Endodermal cell (in vitro differentiated cells): ENCODE measurements around the gene SEMA4A. TPM values are rescaled to one million over a fixed set of nuclear protein-coding genes. Genes with fewer than 3 reads are reported as not detected.

Experiments
- DNase-seq: peaks from one replicate; pipeline ENCODE4 v3.0.0-alpha.2; 2017
- H3K27ac ChIP-seq: 2 replicates; pipeline ENCODE4 v1.5.1; 2013; ENCODE audit warnings: mild to moderate bottlenecking, low read depth, low read length, moderate library complexity
- H3K27me3 ChIP-seq: 2 replicates; pipeline ENCODE4 v1.6.1; 2013; ENCODE audit warnings: mild to moderate bottlenecking, low read length, moderate library complexity; ENCODE audit not compliant: insufficient read depth, control insufficient read depth, poor library complexity, severe bottlenecking
- H3K36me3 ChIP-seq: 2 replicates; pipeline ENCODE4 v1.7.0; 2013; ENCODE audit warnings: mild to moderate bottlenecking, low read length, moderate library complexity; ENCODE audit not compliant: control insufficient read depth, insufficient read depth
- H3K4me1 ChIP-seq: one replicate; pipeline ENCODE4 v1.7.0; 2013; ENCODE audit warnings: low read length; ENCODE audit not compliant: control insufficient read depth, insufficient read depth
- H3K4me3 ChIP-seq: 2 replicates; pipeline ENCODE4 v1.5.1; 2013; ENCODE audit warnings: mild to moderate bottlenecking, low read length, moderate library complexity
- H3K9ac ChIP-seq: 2 replicates; pipeline ENCODE4 v1.6.1; 2013; ENCODE audit warnings: mild to moderate bottlenecking, low read length, moderate library complexity; ENCODE audit not compliant: poor library complexity, severe bottlenecking; ENCODE audit errors: extremely low read depth
- H3K9me3 ChIP-seq: 2 replicates; pipeline ENCODE4 v1.6.1; 2013; ENCODE audit warnings: mild to moderate bottlenecking, low read length, moderate library complexity; ENCODE audit not compliant: control insufficient read depth
- H3K27ac Mint-ChIP-seq: 2 replicates; pipeline ENCODE4 v1.8.0; 2020; ENCODE audit warnings: mixed read lengths
- H3K27me3 Mint-ChIP-seq: 2 replicates; pipeline ENCODE4 v1.8.0; 2021; ENCODE audit warnings: mild to moderate bottlenecking, mixed read lengths; ENCODE audit not compliant: insufficient read depth
- H3K36me3 Mint-ChIP-seq: 2 replicates; pipeline ENCODE4 v1.8.0; 2020; ENCODE audit warnings: low read depth, mixed read lengths
- H3K4me1 Mint-ChIP-seq: 2 replicates; pipeline ENCODE4 v1.8.0; 2020; ENCODE audit warnings: mixed read lengths
- H3K4me3 Mint-ChIP-seq: 2 replicates; pipeline ENCODE4 v1.8.0; 2020; ENCODE audit warnings: mild to moderate bottlenecking, moderate library complexity, mixed read lengths
- H3K9me3 Mint-ChIP-seq: 2 replicates; pipeline ENCODE4 v1.8.0; 2020; ENCODE audit warnings: mild to moderate bottlenecking, mixed read lengths
- WGBS, 2 experiments: methylation state at CpG; one replicate each; pipeline versions ENCODE4 v1.1.5 to v1.1.7; 2013; ENCODE audit warnings: missing lambda C conversion rate in 2 of 2, mixed read lengths in 1 of 2; ENCODE audit not compliant: insufficient coverage in 1 of 2, insufficient read length in 1 of 2; 5-methylcytosine and 5-hydroxymethylcytosine counted together
- total RNA-seq, 2 donors: library from RNA; stranded (reverse); fragmentation: NEBNext Ultra II Directional in 1 of 2; extraction: Animal tissue kit (Norgen Biotek cat#: 25700) in 1 of 2; gene quantifications; 2 replicates in 1 of 2; 3 replicates in 1 of 2; pipeline ENCODE4 v1.2.1, GENCODE V29; 2021
- TF ChIP-seq, protein P1 (sequence below): fragments of 200-600 bp; sonication (generic); conservative IDR thresholded peaks from 2 replicates; pipeline ENCODE4 v1.5.0; 2021; ENCODE audit warnings: antibody characterized with exemption, mild to moderate bottlenecking

SEMA4A gene
- total RNA-seq, 2 donors from 2014 or later: 6.4 to 10.3 TPM

DNA sequence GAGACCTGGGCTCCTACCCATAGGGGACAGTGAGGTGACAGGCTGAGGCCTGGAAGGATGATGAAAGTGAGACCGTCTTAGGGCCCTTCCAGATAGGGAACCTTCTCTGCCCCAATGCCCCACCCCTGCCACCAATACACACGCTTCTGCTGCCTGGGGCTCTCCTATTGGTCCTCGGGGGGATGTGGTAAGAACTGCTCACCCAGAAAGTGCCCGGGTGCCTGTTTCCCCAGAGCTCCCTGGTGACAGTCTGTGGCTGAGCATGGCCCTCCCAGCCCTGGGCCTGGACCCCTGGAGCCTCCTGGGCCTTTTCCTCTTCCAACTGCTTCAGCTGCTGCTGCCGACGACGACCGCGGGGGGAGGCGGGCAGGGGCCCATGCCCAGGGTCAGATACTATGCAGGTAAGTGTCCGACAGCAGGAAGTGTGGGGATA, 948 bp downstream of the SEMA4A start:
- Histone ChIP-seq H3K4me1 (no peaks in the 10 kb centered on the region), H3K27me3 (no peaks in the 10 kb centered on the region), H3K36me3 (no peaks in the 10 kb centered on the region), H3K27ac (no peak overlapping the region), H3K4me3 (no peak overlapping the region), H3K9ac (no peak overlapping the region), H3K9me3 (no peaks in the 10 kb centered on the region)
- no peak overlapping the region for H3K27ac Mint-ChIP-seq
- TF ChIP-seq, protein P1, sequence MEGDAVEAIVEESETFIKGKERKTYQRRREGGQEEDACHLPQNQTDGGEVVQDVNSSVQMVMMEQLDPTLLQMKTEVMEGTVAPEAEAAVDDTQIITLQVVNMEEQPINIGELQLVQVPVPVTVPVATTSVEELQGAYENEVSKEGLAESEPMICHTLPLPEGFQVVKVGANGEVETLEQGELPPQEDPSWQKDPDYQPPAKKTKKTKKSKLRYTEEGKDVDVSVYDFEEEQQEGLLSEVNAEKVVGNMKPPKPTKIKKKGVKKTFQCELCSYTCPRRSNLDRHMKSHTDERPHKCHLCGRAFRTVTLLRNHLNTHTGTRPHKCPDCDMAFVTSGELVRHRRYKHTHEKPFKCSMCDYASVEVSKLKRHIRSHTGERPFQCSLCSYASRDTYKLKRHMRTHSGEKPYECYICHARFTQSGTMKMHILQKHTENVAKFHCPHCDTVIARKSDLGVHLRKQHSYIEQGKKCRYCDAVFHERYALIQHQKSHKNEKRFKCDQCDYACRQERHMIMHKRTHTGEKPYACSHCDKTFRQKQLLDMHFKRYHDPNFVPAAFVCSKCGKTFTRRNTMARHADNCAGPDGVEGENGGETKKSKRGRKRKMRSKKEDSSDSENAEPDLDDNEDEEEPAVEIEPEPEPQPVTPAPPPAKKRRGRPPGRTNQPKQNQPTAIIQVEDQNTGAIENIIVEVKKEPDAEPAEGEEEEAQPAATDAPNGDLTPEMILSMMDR: no peak
- H3K27me3 Mint-ChIP-seq: peaks cover 3% of the 10 kb centered on the region
- peaks cover 28% of the 10 kb centered on the region for H3K4me1 Mint-ChIP-seq
- no peaks in the 10 kb centered on the region for H3K36me3 Mint-ChIP-seq
- no peak for DNase-seq
- no peak overlapping the region for H3K4me3 Mint-ChIP-seq
- WGBS, 2 experiments: 95 to 97% methylated on average over 4 to 11 of the region's 11 CpGs
- H3K9me3 Mint-ChIP-seq: no peaks in the 10 kb centered on the region

DNA sequence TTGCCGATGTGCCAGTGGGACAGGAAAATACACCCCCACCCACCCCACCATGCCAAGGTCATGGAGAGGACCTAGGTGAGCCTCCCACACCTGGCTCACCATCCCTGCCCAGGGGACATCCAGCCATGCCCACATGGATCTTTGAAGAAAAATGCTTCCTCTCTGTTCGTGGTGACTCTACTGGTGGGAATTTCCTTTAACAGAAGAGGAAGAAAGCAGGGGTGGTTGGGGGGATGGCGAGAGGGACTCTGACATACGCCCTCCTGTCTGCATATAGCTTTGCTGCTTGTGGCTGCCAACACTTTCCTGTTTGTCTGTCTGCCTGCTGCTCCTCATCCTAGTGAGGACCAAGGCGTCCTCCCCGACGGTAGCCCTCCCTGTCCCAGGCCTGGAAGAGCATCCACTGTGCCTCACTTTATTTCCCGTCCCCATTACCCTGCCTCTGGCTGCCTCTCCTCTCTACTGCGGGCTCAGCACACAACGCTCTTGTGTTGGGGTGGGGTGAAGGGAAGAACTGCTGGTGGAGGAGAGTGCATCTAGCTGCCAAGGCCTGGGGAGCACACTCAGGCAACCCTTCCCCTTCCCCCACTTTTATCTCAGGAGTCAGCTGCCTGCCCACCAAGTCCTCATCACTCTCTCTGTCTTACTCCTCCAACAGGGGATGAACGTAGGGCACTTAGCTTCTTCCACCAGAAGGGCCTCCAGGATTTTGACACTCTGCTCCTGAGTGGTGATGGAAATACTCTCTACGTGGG, 2.5 kb downstream of the SEMA4A start:
- TF ChIP-seq, protein P1: no peak
- H3K36me3 Mint-ChIP-seq: no peaks in the 10 kb centered on the region
- H3K27ac Mint-ChIP-seq: no peak overlapping the region
- WGBS, 2 experiments: 86 to 92% methylated on average over 5 to 10 of the region's 12 CpGs
- Histone ChIP-seq H3K9me3 (no peaks in the 10 kb centered on the region), H3K27me3 (no peaks in the 10 kb centered on the region), H3K9ac (no peak overlapping the region), H3K27ac (no peak overlapping the region), H3K36me3 (no peaks in the 10 kb centered on the region), H3K4me1 (no peaks in the 10 kb centered on the region), H3K4me3 (no peak overlapping the region)
- H3K27me3 Mint-ChIP-seq: peaks cover 3% of the 10 kb centered on the region
- DNase-seq: no peak
- peaks cover 20% of the 10 kb centered on the region for H3K4me1 Mint-ChIP-seq
- H3K9me3 Mint-ChIP-seq: no peaks in the 10 kb centered on the region
- no peak overlapping the region for H3K4me3 Mint-ChIP-seq

DNA sequence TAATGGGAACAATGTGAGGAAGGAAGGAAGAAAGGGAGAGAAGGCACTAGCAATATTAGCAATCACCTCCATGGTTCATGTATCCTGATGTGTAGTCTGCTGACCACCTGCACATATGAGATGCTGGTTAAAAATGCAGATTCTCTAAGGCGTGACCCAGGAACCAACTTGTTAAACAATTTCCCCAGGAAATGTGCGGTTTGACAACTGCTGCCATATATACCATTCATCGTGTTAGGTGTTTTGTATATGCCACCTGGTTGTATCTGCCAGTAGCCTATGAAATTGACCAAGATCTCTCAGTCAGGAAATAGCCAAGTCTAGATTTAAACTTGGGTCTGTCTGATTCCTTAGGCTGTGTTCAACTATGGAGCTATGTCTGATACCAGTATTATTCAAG, 4.1 kb downstream of the SEMA4A start:
- WGBS, 2 experiments: 95 to 97% methylated on average over 3 of the region's 3 CpGs
- no peaks in the 10 kb centered on the region for H3K9me3 Mint-ChIP-seq
- H3K4me1 Mint-ChIP-seq: peaks cover 14% of the 10 kb centered on the region
- Histone ChIP-seq H3K9me3 (no peaks in the 10 kb centered on the region), H3K27ac (no peak overlapping the region), H3K9ac (no peak overlapping the region), H3K36me3 (no peaks in the 10 kb centered on the region), H3K4me1 (no peaks in the 10 kb centered on the region), H3K27me3 (no peaks in the 10 kb centered on the region), H3K4me3 (no peak overlapping the region)
- no peaks in the 10 kb centered on the region for H3K36me3 Mint-ChIP-seq
- peaks cover 3% of the 10 kb centered on the region for H3K27me3 Mint-ChIP-seq
- DNase-seq: no peak
- no peak overlapping the region for H3K27ac Mint-ChIP-seq
- TF ChIP-seq, protein P1: no peak
- no peak overlapping the region for H3K4me3 Mint-ChIP-seq
